Measurements from ENCODE around the gene OTOF. TPM values are rescaled to one million over a fixed set of nuclear protein-coding genes. Genes with fewer than 3 reads are reported as not detected.

OTOF gene
- total and polyA plus RNA-seq, 2 experiments from 2014 or later: 0.10 to 0.33 TPM

GRCh38 chr2:26477126-26477910 is 606 bp downstream of the OTOF start:
- no peaks in the 10 kb centered on the region for H3K27me3 ChIP-seq
- no peak overlapping the region for H3K4me3 ChIP-seq
- no peaks in the 10 kb centered on the region for H4K20me1 ChIP-seq (ENCODE audit: insufficient read depth, poor library complexity, severe bottlenecking)
- H3K79me2 ChIP-seq: no peaks in the 10 kb centered on the region
- no peaks in the 10 kb centered on the region for H3K36me3 ChIP-seq (replicated peaks; ENCODE audit: insufficient read depth, low read depth)
- no peak overlapping the region for H2AFZ ChIP-seq
- H3K9me3 ChIP-seq (ENCODE audit: low read depth): no peaks in the 10 kb centered on the region
- no peak overlapping the region for H3K27ac ChIP-seq
- no peak overlapping the region for H3K4me2 ChIP-seq
- DNase-seq (ENCODE audit: low spot score): no peak
- 81% methylated on average over 27 of the region's 33 CpGs for WGBS (ENCODE audit: low lambda C conversion rate, missing lambda C conversion rate)
- no peaks in the 10 kb centered on the region for H3K9me2 ChIP-seq (replicated peaks; ENCODE audit: insufficient read depth)
- TF ChIP-seq EZH2 (IDR thresholded peaks at IDR 0.05; ENCODE audit: borderline replicate concordance) (no peak), CTCF (IDR thresholded peaks at IDR 0.05; ENCODE audit: poor library complexity) (no peak), EZH2phosphoT487 (IDR thresholded peaks at IDR 0.05; ENCODE audit: low read depth, severe bottlenecking, unreplicated experiment) (no peak)
- peaks cover 9% of the 10 kb centered on the region for H3K4me1 ChIP-seq (ENCODE audit: insufficient read depth)

- H3K4me3 ChIP-seq: no peak overlapping the region
- no peak for DNase-seq (ENCODE audit: low spot score)
- no peaks in the 10 kb centered on the region for H3K79me2 ChIP-seq
- WGBS (ENCODE audit: low lambda C conversion rate, missing lambda C conversion rate): 89% methylated on average over 18 of the region's 22 CpGs
- no peaks in the 10 kb centered on the region for H3K36me3 ChIP-seq (replicated peaks; ENCODE audit: insufficient read depth, low read depth)
- H3K9me2 ChIP-seq (replicated peaks; ENCODE audit: insufficient read depth): no peaks in the 10 kb centered on the region
- no peak overlapping the region for H3K27ac ChIP-seq
- H3K4me2 ChIP-seq: no peak overlapping the region
- TF ChIP-seq EZH2phosphoT487 (IDR thresholded peaks at IDR 0.05; ENCODE audit: low read depth, severe bottlenecking, unreplicated experiment) (no peak), CTCF (IDR thresholded peaks at IDR 0.05; ENCODE audit: poor library complexity) (no peak), EZH2 (IDR thresholded peaks at IDR 0.05; ENCODE audit: borderline replicate concordance) (no peak)
- no peaks in the 10 kb centered on the region for H3K27me3 ChIP-seq
- no peaks in the 10 kb centered on the region for H3K9me3 ChIP-seq (ENCODE audit: low read depth)
- H3K4me1 ChIP-seq (ENCODE audit: insufficient read depth): peaks cover 6% of the 10 kb centered on the region
- H4K20me1 ChIP-seq (ENCODE audit: insufficient read depth, poor library complexity, severe bottlenecking): no peaks in the 10 kb centered on the region
- H2AFZ ChIP-seq: no peak overlapping the region
These were observed 2.0 kb downstream of the OTOF start for GRCh38 chr2:26475832-26476501.

- DNase-seq (ENCODE audit: low spot score): no peak
- WGBS (ENCODE audit: low lambda C conversion rate, missing lambda C conversion rate): 95% methylated on average over 6 of the region's 6 CpGs
These were observed 2.9 kb downstream of the OTOF start for GRCh38 chr2:26475037-26475436.

More at GRCh38 chr2:26475037-26475436, 2.9 kb downstream of the OTOF start:
- Histone ChIP-seq H3K36me3 (replicated peaks; ENCODE audit: insufficient read depth, low read depth) (no peaks in the 10 kb centered on the region), H3K4me3 (no peak overlapping the region), H3K9me3 (ENCODE audit: low read depth) (no peaks in the 10 kb centered on the region), H4K20me1 (ENCODE audit: insufficient read depth, poor library complexity, severe bottlenecking) (no peaks in the 10 kb centered on the region), H3K9me2 (replicated peaks; ENCODE audit: insufficient read depth) (no peaks in the 10 kb centered on the region), H3K27ac (no peak overlapping the region), H3K79me2 (no peaks in the 10 kb centered on the region), H2AFZ (no peak overlapping the region), H3K4me1 (ENCODE audit: insufficient read depth) (peaks cover 3% of the 10 kb centered on the region), H3K4me2 (no peak overlapping the region), H3K27me3 (no peaks in the 10 kb centered on the region)
- TF ChIP-seq EZH2 (IDR thresholded peaks at IDR 0.05; ENCODE audit: borderline replicate concordance) (no peak), CTCF (IDR thresholded peaks at IDR 0.05; ENCODE audit: poor library complexity) (no peak), EZH2phosphoT487 (IDR thresholded peaks at IDR 0.05; ENCODE audit: low read depth, severe bottlenecking, unreplicated experiment) (no peak)
